NCI-H1105 treated with DMSO at 0.1 percent for 48 hours (cell line): Measurements from ENCODE around the gene PRSS56.

ENCODE experiments used
- DNase-seq: peaks from one replicate; lab custom pipeline; 2025; lab: John Stamatoyannopoulos, UW

The PRSS56 gene

GRCh38 chr2:232519581-232520438 is at the start of gene PRSS56:
PRSS56 (plus strand) TSS chr2:232520388; CDS start chr2:232520599, 211 bp downstream.
- no peak for DNase-seq

GRCh38 chr2:232473467-232473890 is 46.7 kb upstream of the PRSS56 start:
- DNase-seq, result peak; percentile 81

- DNase-seq, result no peak
These were observed 44.1 kb upstream of the PRSS56 start for GRCh38 chr2:232476045-232476444.

- no peak for DNase-seq
These were observed 43.4 kb upstream of the PRSS56 start for GRCh38 chr2:232476791-232477190.

- no peak for DNase-seq
These were observed 42.3 kb upstream of the PRSS56 start for GRCh38 chr2:232477751-232478510.

GRCh38 chr2:232478571-232479340 is 41.4 kb upstream of the PRSS56 start:
- DNase-seq, result no peak

GRCh38 chr2:232479341-232480200 is 40.6 kb upstream of the PRSS56 start:
- no peak for DNase-seq

GRCh38 chr2:232480201-232481190 is 39.7 kb upstream of the PRSS56 start:
- DNase-seq, result no peak

GRCh38 chr2:232481322-232482140 is 38.7 kb upstream of the PRSS56 start:
- no peak for DNase-seq

GRCh38 chr2:232482301-232483238 is 37.6 kb upstream of the PRSS56 start:
- DNase-seq, result no peak

GRCh38 chr2:232483311-232483922 is 36.8 kb upstream of the PRSS56 start:
- no peak for DNase-seq

GRCh38 chr2:232483923-232484627 is 36.1 kb upstream of the PRSS56 start:
- no peak for DNase-seq

GRCh38 chr2:232484628-232485347 is 35.4 kb upstream of the PRSS56 start:
- no peak for DNase-seq

GRCh38 chr2:232485348-232485756 is 34.8 kb upstream of the PRSS56 start:
- no peak for DNase-seq

- no peak for DNase-seq
These were observed 34.2 kb upstream of the PRSS56 start for GRCh38 chr2:232485757-232486557.
